HG03175 (cell line): ENCODE data around the gene LTK.
"Not testable (repeated sequence)": the region's sequence is repeated elsewhere in the genome, so short reads cannot be mapped to it uniquely, and the experiment has no call there.

Source experiments
- ATAC-seq: cut with Tn5 transposase; IDR thresholded peaks from one replicate; pipeline ENCODE4 v1.9.1; 2021; ENCODE audit warnings: mild to moderate bottlenecking, moderate library complexity; ENCODE audit not compliant: unreplicated experiment

LTK gene

GRCh38 chr15:41480396-41481140, 33.1 kb downstream of the LTK start:
- no peak for ATAC-seq

- ATAC-seq = no peak
Observed at GRCh38 chr15:41476416-41477048, 37.1 kb downstream of the LTK start.

- ATAC-seq = no peak
Observed at GRCh38 chr15:41474941-41475340, 38.7 kb downstream of the LTK start.

- ATAC-seq = no peak
Observed at GRCh38 chr15:41474436-41474835, 39.2 kb downstream of the LTK start.

- ATAC-seq = no peak
Observed at GRCh38 chr15:41473418-41473817, 40.2 kb downstream of the LTK start.

- ATAC-seq = not testable (repeated sequence)
Observed at GRCh38 chr15:41469644-41470043, 44.0 kb downstream of the LTK start.

GRCh38 chr15:41466711-41467110, 46.9 kb downstream of the LTK start:
- ATAC-seq = no peak

GRCh38 chr15:41465822-41466421, 47.7 kb downstream of the LTK start:
- ATAC-seq = no peak

GRCh38 chr15:41464889-41465580, 48.6 kb downstream of the LTK start:
- ATAC-seq = no peak

GRCh38 chr15:41462084-41462795, 51.4 kb downstream of the LTK start:
- ATAC-seq = no peak
